Aorta (tissue), 5 donors: ENCODE data around the gene DAND5. TPM values are rescaled to one million over a fixed set of nuclear protein-coding genes. Genes with fewer than 3 reads are reported as not detected.

ENCODE experiments used
- ATAC-seq: fragments of 200-7000 bp; cut with Tn5 transposase; one replicate; pipeline ENCODE4 v1.9.1; 2022; ENCODE audit warnings: moderate library complexity; ENCODE audit not compliant: low FRiP score
- DNase-seq, 2 donors: peaks; one replicate each; pipeline ENCODE4 v3.0.0-alpha.2; 2020
- H3K27ac ChIP-seq, 2 donors: one replicate each; pipeline ENCODE4 v1.5.1; 2013; ENCODE audit warnings: low read length in 2 of 2, mild to moderate bottlenecking in 2 of 2, moderate library complexity in 2 of 2, control low read depth in 1 of 2, inconsistent platforms in 1 of 2, low read depth in 1 of 2
- H3K27me3 ChIP-seq, 2 donors: one replicate each; pipeline ENCODE4 v1.6.1; 2013; ENCODE audit warnings: control low read depth in 1 of 2, low read length in 1 of 2, mild to moderate bottlenecking in 1 of 2, moderate library complexity in 1 of 2; ENCODE audit not compliant: insufficient read depth in 2 of 2, control insufficient read depth in 1 of 2
- H3K36me3 ChIP-seq, 2 donors: one replicate each; pipeline ENCODE4 v1.6.1; 2013; ENCODE audit warnings: control low read depth in 1 of 2, low read length in 1 of 2, mild to moderate bottlenecking in 1 of 2; ENCODE audit not compliant: insufficient read depth in 2 of 2, control insufficient read depth in 1 of 2
- H3K4me1 ChIP-seq, 2 donors: one replicate each; pipeline ENCODE4 v1.6.1; 2013; ENCODE audit warnings: low read length in 2 of 2, control low read depth in 1 of 2, mild to moderate bottlenecking in 1 of 2, moderate library complexity in 1 of 2; ENCODE audit not compliant: insufficient read depth in 2 of 2, control insufficient read depth in 1 of 2
- H3K4me3 ChIP-seq, 2 donors: one replicate each; pipeline ENCODE4 v1.5.1; 2013; ENCODE audit warnings: low read length in 2 of 2, control low read depth in 1 of 2, mild to moderate bottlenecking in 1 of 2
- H3K9me3 ChIP-seq: one replicate; pipeline ENCODE4 v1.6.1; 2013; ENCODE audit warnings: mild to moderate bottlenecking, low read length; ENCODE audit not compliant: control insufficient read depth
- WGBS, 2 donors: extraction: QIAGEN DNeasy Blood & Tissue Kit; methylation state at CpG; one replicate each; pipeline ENCODE4 v1.1.7; 2013; 5-methylcytosine and 5-hydroxymethylcytosine counted together
- intact Hi-C, 2 donors: fragments of 100-400 bp; cut with DNase I; formaldehyde crosslinking; loops; one replicate each; pipeline versions ENCODE4 v1.14.2 to v1.15.0; 2022
- polyA plus RNA-seq, 2 donors: library from polyadenylated mRNA; stranded (reverse); fragments of 200-250 nt; gene quantifications; one replicate each; pipeline ENCODE4 v1.2.3, GENCODE V29; 2013
- total RNA-seq, 2 donors: library from RNA; stranded (reverse); fragmentation: NEBNext Ultra II Directional; extraction: Animal tissue kit (Norgen Biotek cat#: 25700); gene quantifications; one replicate each; pipeline ENCODE4 v1.2.1, GENCODE V29; 2021
- donor health status: healthy with polysubstance abuse.
- donor health status: Bipolar disorder and iron deficiency.
- donor health status: DM: no; HTN: no; CAD: no.
- donor health status: DM: no; HTN: no; CAD: no.
- donor health status: DM: yes; HTN: yes; CAD: no.

DAND5 gene
- total and polyA plus RNA-seq, 4 donors: 0.13 TPM; not detected in 3

GRCh38 chr19:12944104-12944674 lies 25.2 kb upstream of the DAND5 start:
- no peak overlapping the region for H3K27ac ChIP-seq

GRCh38 chr19:12945479-12946091 lies 23.8 kb upstream of the DAND5 start, which contains the start of gene RAD23A:
Gene RAD23A (plus strand): TSS chr19:12945862. CDS start chr19:12945949, 87 bp downstream.
- Histone ChIP-seq H3K27ac (peak within 1 kb of the TSS; percentile 68 to 73), H3K4me3 (peak within 1 kb of the TSS; percentile 80 to 91), H3K9me3 (no peaks in the 10 kb centered on the region), H3K36me3 (peaks cover 5 to 17% of the 10 kb centered on the region in 2 donors), H3K27me3 (no peaks in the 10 kb centered on the region), H3K4me1 (no peaks in the 10 kb centered on the region)
- intact Hi-C loops: no loop called here
- ATAC-seq: peak; percentile 97
- 1% methylated on average over 59 to 62 of the region's 62 CpGs for WGBS, 2 donors
- peak; percentile 98 to 100 for DNase-seq

More at GRCh38 chr19:12944104-12944674, 25.2 kb upstream of the DAND5 start:
- H3K9me3 ChIP-seq: no peaks in the 10 kb centered on the region
- no peaks in the 10 kb centered on the region for H3K27me3 ChIP-seq
- H3K4me3 ChIP-seq: no peak overlapping the region
- no peak for DNase-seq
- no peaks in the 10 kb centered on the region for H3K4me1 ChIP-seq
- intact Hi-C loops: no loop called here
- WGBS, 2 donors: 70 to 71% methylated on average over 2 of the region's 2 CpGs
- peaks cover 8 to 15% of the 10 kb centered on the region in 2 donors for H3K36me3 ChIP-seq
- no peak for ATAC-seq

- intact Hi-C loops: no loop called here
- Histone ChIP-seq H3K4me3 (peak overlapping the region; percentile 80 to 91), H3K4me1 (no peaks in the 10 kb centered on the region), H3K36me3 (peaks cover 3 to 17% of the 10 kb centered on the region in 2 donors), H3K27ac (peak overlapping the region; percentile 68), H3K9me3 (no peaks in the 10 kb centered on the region), H3K27me3 (no peaks in the 10 kb centered on the region)
- DNase-seq: peak; percentile 84 to 92
- 0% methylated on average over 36 to 40 of the region's 40 CpGs for WGBS, 2 donors
- ATAC-seq: peak; percentile 79
Observed at GRCh38 chr19:12946092-12946721, 23.2 kb upstream of the DAND5 start.

GRCh38 chr19:12946731-12947496 lies 22.5 kb upstream of the DAND5 start:
- intact Hi-C loops: no loop called here
- Histone ChIP-seq H3K27me3 (no peaks in the 10 kb centered on the region), H3K27ac (no peak overlapping the region), H3K4me3 (peak overlapping the region in 1 of 2 donors; percentile 80), H3K36me3 (peaks cover 3 to 15% of the 10 kb centered on the region in 2 donors), H3K9me3 (no peaks in the 10 kb centered on the region), H3K4me1 (no peaks in the 10 kb centered on the region)
- 52 to 56% methylated on average over 14 of the region's 14 CpGs for WGBS, 2 donors
- ATAC-seq (no peak), DNase-seq (no peak)

- Histone ChIP-seq H3K27ac (no peak overlapping the region), H3K4me1 (no peaks in the 10 kb centered on the region), H3K36me3 (peaks cover 3 to 15% of the 10 kb centered on the region in 2 donors), H3K4me3 (no peak overlapping the region), H3K27me3 (no peaks in the 10 kb centered on the region), H3K9me3 (no peaks in the 10 kb centered on the region)
- no peak for ATAC-seq
- intact Hi-C loops: no loop called here
- WGBS, 2 donors: 80 to 83% methylated on average over 28 of the region's 28 CpGs
- peak in 1 of 2 donors; percentile 76 for DNase-seq
Observed at GRCh38 chr19:12947702-12948611, 21.4 kb upstream of the DAND5 start.

GRCh38 chr19:12948612-12949362 lies 20.6 kb upstream of the DAND5 start:
- no peak overlapping the region for H3K4me3 ChIP-seq
- H3K4me1 ChIP-seq: no peaks in the 10 kb centered on the region
- intact Hi-C loops: no loop called here
- no peaks in the 10 kb centered on the region for H3K27me3 ChIP-seq
- H3K9me3 ChIP-seq: no peaks in the 10 kb centered on the region
- DNase-seq (no peak), ATAC-seq (no peak)
- peaks cover 0 to 11% of the 10 kb centered on the region in 2 donors for H3K36me3 ChIP-seq
- no peak overlapping the region for H3K27ac ChIP-seq
- WGBS, 2 donors: 88 to 97% methylated on average over 30 of the region's 30 CpGs

GRCh38 chr19:12949363-12950283 lies 19.8 kb upstream of the DAND5 start:
- Histone ChIP-seq H3K4me3 (no peak overlapping the region), H3K36me3 (peaks cover 0 to 13% of the 10 kb centered on the region in 2 donors), H3K9me3 (no peaks in the 10 kb centered on the region), H3K4me1 (no peaks in the 10 kb centered on the region), H3K27ac (no peak overlapping the region), H3K27me3 (no peaks in the 10 kb centered on the region)
- DNase-seq (no peak), ATAC-seq (no peak)
- intact Hi-C loops: no loop called here
- 77 to 78% methylated on average over 16 of the region's 16 CpGs for WGBS, 2 donors
